ENCODE results near the gene ZNHIT6. TPM values are rescaled to one million over a fixed set of nuclear protein-coding genes. Genes with fewer than 3 reads are reported as not detected.

The ZNHIT6 gene
- polyA plus RNA-seq, 4 donors = 2.5 to 25.3 (median 6.5) TPM

- Histone ChIP-seq H3K4me1 (ENCODE audit: control insufficient read depth in 3 of 3, insufficient read depth in 2 of 3, low read depth in 1 of 3, low read length in 2 of 3) (no peaks in the 10 kb centered on the region), H3K27me3 (ENCODE audit: control insufficient read depth in 3 of 3, insufficient read depth in 3 of 3, low read length in 3 of 3) (no peaks in the 10 kb centered on the region), H3K4me3 (ENCODE audit: low read depth in 1 of 3, low read length in 3 of 3) (no peak overlapping the region), H3K36me3 (ENCODE audit: control insufficient read depth in 3 of 3, insufficient read depth in 2 of 3, low read depth in 1 of 3, low read length in 3 of 3) (no peaks in the 10 kb centered on the region), H3K27ac (ENCODE audit: low read depth in 1 of 3, low read length in 2 of 3) (no peak overlapping the region), H3K9me3 (ENCODE audit: control insufficient read depth in 2 of 2, insufficient read depth in 1 of 2, low read depth in 1 of 2, low read length in 1 of 2) (no peaks in the 10 kb centered on the region)
- no peak for FAIRE-seq
- no peak for DNase-seq
Measured at GRCh38 chr1:85660541-85660940, 47.7 kb downstream of the ZNHIT6 start.

- FAIRE-seq = no peak
- Histone ChIP-seq H3K4me1 (ENCODE audit: control insufficient read depth in 3 of 3, insufficient read depth in 2 of 3, low read depth in 1 of 3, low read length in 2 of 3) (no peaks in the 10 kb centered on the region), H3K9me3 (ENCODE audit: control insufficient read depth in 2 of 2, insufficient read depth in 1 of 2, low read depth in 1 of 2, low read length in 1 of 2) (no peaks in the 10 kb centered on the region), H3K4me3 (ENCODE audit: low read depth in 1 of 3, low read length in 3 of 3) (no peak overlapping the region), H3K27ac (ENCODE audit: low read depth in 1 of 3, low read length in 2 of 3) (no peak overlapping the region), H3K27me3 (ENCODE audit: control insufficient read depth in 3 of 3, insufficient read depth in 3 of 3, low read length in 3 of 3) (no peaks in the 10 kb centered on the region), H3K36me3 (ENCODE audit: control insufficient read depth in 3 of 3, insufficient read depth in 2 of 3, low read depth in 1 of 3, low read length in 3 of 3) (peaks cover 0 to 2% (median 0%) of the 10 kb centered on the region in 3 donors)
- WGBS, 3 donors = 98 to 100% (median 100%) methylated on average over 1 of the region's 1 CpG
- no peak for DNase-seq
Measured at GRCh38 chr1:85659174-85659573, 49.1 kb downstream of the ZNHIT6 start.

GRCh38 chr1:85656948-85657347, 51.3 kb downstream of the ZNHIT6 start:
- no peaks in the 10 kb centered on the region for H3K27me3 ChIP-seq (ENCODE audit: control insufficient read depth in 3 of 3, insufficient read depth in 3 of 3, low read length in 3 of 3)
- DNase-seq (no peak), FAIRE-seq (no peak)
- 83 to 93% (median 90%) methylated on average over 1 of the region's 1 CpG for WGBS, 3 donors
- no peaks in the 10 kb centered on the region for H3K4me1 ChIP-seq (ENCODE audit: control insufficient read depth in 3 of 3, insufficient read depth in 2 of 3, low read depth in 1 of 3, low read length in 2 of 3)
- H3K4me3 ChIP-seq (ENCODE audit: low read depth in 1 of 3, low read length in 3 of 3) = no peak overlapping the region
- H3K27ac ChIP-seq (ENCODE audit: low read depth in 1 of 3, low read length in 2 of 3) = no peak overlapping the region
- H3K9me3 ChIP-seq (ENCODE audit: control insufficient read depth in 2 of 2, insufficient read depth in 1 of 2, low read depth in 1 of 2, low read length in 1 of 2) = no peaks in the 10 kb centered on the region
- H3K36me3 ChIP-seq (ENCODE audit: control insufficient read depth in 3 of 3, insufficient read depth in 2 of 3, low read depth in 1 of 3, low read length in 3 of 3) = peaks cover 2 to 4% (median 3%) of the 10 kb centered on the region in 3 donors

- 80 to 89% (median 88%) methylated on average over 1 of the region's 1 CpG for WGBS, 3 donors
- FAIRE-seq = no peak
- no peak for DNase-seq
- no peak overlapping the region for H3K27ac ChIP-seq (ENCODE audit: low read depth in 1 of 3, low read length in 2 of 3)
- H3K9me3 ChIP-seq (ENCODE audit: control insufficient read depth in 2 of 2, insufficient read depth in 1 of 2, low read depth in 1 of 2, low read length in 1 of 2) = no peaks in the 10 kb centered on the region
- peaks cover 2 to 4% (median 3%) of the 10 kb centered on the region in 3 donors for H3K36me3 ChIP-seq (ENCODE audit: control insufficient read depth in 3 of 3, insufficient read depth in 2 of 3, low read depth in 1 of 3, low read length in 3 of 3)
- H3K4me1 ChIP-seq (ENCODE audit: control insufficient read depth in 3 of 3, insufficient read depth in 2 of 3, low read depth in 1 of 3, low read length in 2 of 3) = no peaks in the 10 kb centered on the region
- no peak overlapping the region for H3K4me3 ChIP-seq (ENCODE audit: low read depth in 1 of 3, low read length in 3 of 3)
- no peaks in the 10 kb centered on the region for H3K27me3 ChIP-seq (ENCODE audit: control insufficient read depth in 3 of 3, insufficient read depth in 3 of 3, low read length in 3 of 3)
Measured at GRCh38 chr1:85656256-85656655, 52.0 kb downstream of the ZNHIT6 start.

- Histone ChIP-seq H3K27ac (ENCODE audit: low read depth in 1 of 3, low read length in 2 of 3) (no peak overlapping the region), H3K9me3 (ENCODE audit: control insufficient read depth in 2 of 2, insufficient read depth in 1 of 2, low read depth in 1 of 2, low read length in 1 of 2) (no peaks in the 10 kb centered on the region), H3K36me3 (ENCODE audit: control insufficient read depth in 3 of 3, insufficient read depth in 2 of 3, low read depth in 1 of 3, low read length in 3 of 3) (peaks cover 2 to 4% (median 3%) of the 10 kb centered on the region in 3 donors), H3K4me1 (ENCODE audit: control insufficient read depth in 3 of 3, insufficient read depth in 2 of 3, low read depth in 1 of 3, low read length in 2 of 3) (no peaks in the 10 kb centered on the region), H3K4me3 (ENCODE audit: low read depth in 1 of 3, low read length in 3 of 3) (no peak overlapping the region), H3K27me3 (ENCODE audit: control insufficient read depth in 3 of 3, insufficient read depth in 3 of 3, low read length in 3 of 3) (no peaks in the 10 kb centered on the region)
- FAIRE-seq (no peak), DNase-seq (no peak)
- WGBS, 3 donors = 97 to 100% (median 97%) methylated on average over 1 of the region's 1 CpG
Measured at GRCh38 chr1:85655315-85655714, 52.9 kb downstream of the ZNHIT6 start.

- Histone ChIP-seq H3K4me3 (ENCODE audit: low read depth in 1 of 3, low read length in 3 of 3) (no peak overlapping the region), H3K36me3 (ENCODE audit: control insufficient read depth in 3 of 3, insufficient read depth in 2 of 3, low read depth in 1 of 3, low read length in 3 of 3) (peaks cover 2 to 4% (median 3%) of the 10 kb centered on the region in 3 donors), H3K27me3 (ENCODE audit: control insufficient read depth in 3 of 3, insufficient read depth in 3 of 3, low read length in 3 of 3) (no peaks in the 10 kb centered on the region), H3K4me1 (ENCODE audit: control insufficient read depth in 3 of 3, insufficient read depth in 2 of 3, low read depth in 1 of 3, low read length in 2 of 3) (no peaks in the 10 kb centered on the region), H3K27ac (ENCODE audit: low read depth in 1 of 3, low read length in 2 of 3) (no peak overlapping the region), H3K9me3 (ENCODE audit: control insufficient read depth in 2 of 2, insufficient read depth in 1 of 2, low read depth in 1 of 2, low read length in 1 of 2) (no peaks in the 10 kb centered on the region)
- FAIRE-seq (no peak), DNase-seq (peak in 1 of 2 donors; percentile 5)
- 78 to 80% (median 80%) methylated on average over 6 of the region's 6 CpGs for WGBS, 3 donors
Measured at GRCh38 chr1:85654066-85654782, 54.0 kb downstream of the ZNHIT6 start.

- Histone ChIP-seq H3K4me1 (ENCODE audit: control insufficient read depth in 3 of 3, insufficient read depth in 2 of 3, low read depth in 1 of 3, low read length in 2 of 3) (no peaks in the 10 kb centered on the region), H3K9me3 (ENCODE audit: control insufficient read depth in 2 of 2, insufficient read depth in 1 of 2, low read depth in 1 of 2, low read length in 1 of 2) (peaks cover 0 to 3% of the 10 kb centered on the region in 2 donors), H3K27me3 (ENCODE audit: control insufficient read depth in 3 of 3, insufficient read depth in 3 of 3, low read length in 3 of 3) (no peaks in the 10 kb centered on the region), H3K27ac (ENCODE audit: low read depth in 1 of 3, low read length in 2 of 3) (no peak overlapping the region), H3K36me3 (ENCODE audit: control insufficient read depth in 3 of 3, insufficient read depth in 2 of 3, low read depth in 1 of 3, low read length in 3 of 3) (peaks cover 2 to 6% (median 3%) of the 10 kb centered on the region in 3 donors), H3K4me3 (ENCODE audit: low read depth in 1 of 3, low read length in 3 of 3) (no peak overlapping the region)
- 92 to 95% (median 95%) methylated on average over 3 of the region's 3 CpGs for WGBS, 3 donors
- FAIRE-seq (no peak), DNase-seq (no peak)
Measured at GRCh38 chr1:85652327-85652726, 55.9 kb downstream of the ZNHIT6 start.

GRCh38 chr1:85650645-85651044, 57.6 kb downstream of the ZNHIT6 start:
- DNase-seq (no peak), FAIRE-seq (no peak)
- H3K4me3 ChIP-seq (ENCODE audit: low read depth in 1 of 3, low read length in 3 of 3) = no peak overlapping the region
- no peaks in the 10 kb centered on the region for H3K4me1 ChIP-seq (ENCODE audit: control insufficient read depth in 3 of 3, insufficient read depth in 2 of 3, low read depth in 1 of 3, low read length in 2 of 3)
- H3K36me3 ChIP-seq (ENCODE audit: control insufficient read depth in 3 of 3, insufficient read depth in 2 of 3, low read depth in 1 of 3, low read length in 3 of 3) = peaks cover 2 to 6% (median 3%) of the 10 kb centered on the region in 3 donors
- H3K27me3 ChIP-seq (ENCODE audit: control insufficient read depth in 3 of 3, insufficient read depth in 3 of 3, low read length in 3 of 3) = no peaks in the 10 kb centered on the region
- 94 to 100% (median 100%) methylated on average over 1 of the region's 1 CpG for WGBS, 3 donors
- no peak overlapping the region for H3K27ac ChIP-seq (ENCODE audit: low read depth in 1 of 3, low read length in 2 of 3)
- peaks cover 0 to 3% of the 10 kb centered on the region in 2 donors for H3K9me3 ChIP-seq (ENCODE audit: control insufficient read depth in 2 of 2, insufficient read depth in 1 of 2, low read depth in 1 of 2, low read length in 1 of 2)

GRCh38 chr1:85649591-85649990, 58.6 kb downstream of the ZNHIT6 start:
- Histone ChIP-seq H3K4me3 (ENCODE audit: low read depth in 1 of 3, low read length in 3 of 3) (no peak overlapping the region), H3K36me3 (ENCODE audit: control insufficient read depth in 3 of 3, insufficient read depth in 2 of 3, low read depth in 1 of 3, low read length in 3 of 3) (peaks cover 0 to 6% (median 3%) of the 10 kb centered on the region in 3 donors), H3K27me3 (ENCODE audit: control insufficient read depth in 3 of 3, insufficient read depth in 3 of 3, low read length in 3 of 3) (no peaks in the 10 kb centered on the region), H3K9me3 (ENCODE audit: control insufficient read depth in 2 of 2, insufficient read depth in 1 of 2, low read depth in 1 of 2, low read length in 1 of 2) (peaks cover 0 to 3% of the 10 kb centered on the region in 2 donors), H3K4me1 (ENCODE audit: control insufficient read depth in 3 of 3, insufficient read depth in 2 of 3, low read depth in 1 of 3, low read length in 2 of 3) (no peaks in the 10 kb centered on the region), H3K27ac (ENCODE audit: low read depth in 1 of 3, low read length in 2 of 3) (no peak overlapping the region)
- DNase-seq (no peak), FAIRE-seq (no peak)
